Measurements from ENCODE around the gene MYO16. TPM values are rescaled to one million over a fixed set of nuclear protein-coding genes. Genes with fewer than 3 reads are reported as not detected.
"Not testable (repeated sequence)": the region's sequence is repeated elsewhere in the genome, so short reads cannot be mapped to it uniquely, and the experiment has no call there.

The MYO16 gene
- total RNA-seq, 1 donor from 2014 or later: 1.2 TPM

DNA sequence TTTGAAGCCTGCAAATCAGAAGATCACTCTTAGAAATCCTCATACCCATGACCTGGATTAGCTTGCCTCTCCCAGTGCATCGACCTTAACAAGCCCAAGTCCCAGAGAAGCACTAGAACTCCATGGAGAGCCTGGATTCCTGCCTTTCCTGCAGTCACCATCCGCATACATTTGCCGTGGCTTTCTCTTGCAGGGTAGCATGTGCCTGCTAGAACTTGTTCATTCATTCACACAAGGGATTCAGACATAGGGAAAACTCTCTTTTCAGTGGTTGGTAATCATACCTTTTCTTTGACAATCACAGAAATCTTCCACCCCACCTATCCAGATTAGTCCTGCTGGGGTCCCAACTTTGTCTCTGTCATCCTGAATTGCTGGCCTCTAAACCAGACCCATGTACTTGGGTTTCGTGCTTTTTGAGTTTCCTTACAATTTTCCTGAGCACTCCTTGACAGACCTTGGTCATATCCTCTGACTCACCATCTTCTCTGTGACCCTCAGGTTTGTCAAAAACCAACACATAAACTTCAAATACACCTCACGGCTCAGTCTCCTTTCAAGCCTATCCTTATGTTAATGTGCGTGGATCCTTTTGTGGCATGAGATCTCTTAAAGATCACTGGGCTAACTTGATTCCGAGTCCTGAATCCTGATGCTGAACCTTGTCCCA, 355.0 kb downstream of the MYO16 start:
- DNase-seq (ENCODE audit: low read depth): no peak
- TF ChIP-seq CTCF (conservative IDR thresholded peaks at IDR 0.05; ENCODE audit: low read depth, low read length): no peak
- H3K4me3 ChIP-seq (ENCODE audit: low read depth, low read length): no peak overlapping the region

DNA sequence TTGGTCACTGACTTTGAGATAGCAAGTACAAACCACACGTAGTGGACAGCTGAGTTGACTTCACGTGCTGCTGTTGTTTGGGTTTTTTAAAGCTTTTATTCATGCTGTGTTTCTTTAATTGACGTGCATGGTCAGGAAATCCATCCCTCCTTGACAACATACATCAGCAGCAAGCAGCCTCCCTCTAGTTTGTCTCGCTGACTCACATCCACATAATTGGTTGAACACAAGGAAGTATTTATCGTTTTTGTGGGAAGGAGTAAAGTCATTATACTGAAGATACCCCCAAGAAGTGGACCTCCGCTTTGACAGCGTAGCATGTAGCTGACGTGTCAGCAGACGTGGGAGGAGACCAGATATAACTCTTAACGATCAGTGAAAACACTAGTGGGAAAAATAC, 355.8 kb downstream of the MYO16 start:
- no peak overlapping the region for H3K4me3 ChIP-seq (ENCODE audit: low read depth, low read length)
- no peak for TF ChIP-seq CTCF (conservative IDR thresholded peaks at IDR 0.05; ENCODE audit: low read depth, low read length)
- DNase-seq (ENCODE audit: low read depth): no peak

DNA sequence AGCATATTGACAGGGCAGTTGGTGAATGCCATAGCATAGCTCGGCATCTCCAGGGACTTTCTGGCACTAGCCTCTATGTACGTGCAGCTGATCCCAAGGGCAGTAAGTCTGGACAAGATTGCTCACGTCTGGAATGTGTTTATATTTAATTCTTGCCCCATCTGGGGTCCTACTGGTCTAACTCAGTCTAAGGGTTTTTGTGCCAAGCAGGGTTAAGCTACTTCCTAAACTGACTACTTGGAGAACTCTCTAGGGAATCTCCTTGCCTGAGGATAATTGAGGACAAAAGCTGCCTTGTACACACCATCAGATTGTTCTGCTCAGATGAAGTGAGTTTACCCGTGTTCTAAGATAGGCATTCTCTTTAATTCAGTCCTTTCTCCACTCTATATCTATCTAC, 358.1 kb downstream of the MYO16 start:
- TF ChIP-seq CTCF (conservative IDR thresholded peaks at IDR 0.05; ENCODE audit: low read depth, low read length): no peak
- no peak for DNase-seq (ENCODE audit: low read depth)
- no peak overlapping the region for H3K4me3 ChIP-seq (ENCODE audit: low read depth, low read length)

GRCh38 chr13:108987944-108988343, 358.5 kb downstream of the MYO16 start:
- H3K4me3 ChIP-seq (ENCODE audit: low read depth, low read length): no peak overlapping the region
- no peak for DNase-seq (ENCODE audit: low read depth)
- no peak for TF ChIP-seq CTCF (conservative IDR thresholded peaks at IDR 0.05; ENCODE audit: low read depth, low read length)

DNA sequence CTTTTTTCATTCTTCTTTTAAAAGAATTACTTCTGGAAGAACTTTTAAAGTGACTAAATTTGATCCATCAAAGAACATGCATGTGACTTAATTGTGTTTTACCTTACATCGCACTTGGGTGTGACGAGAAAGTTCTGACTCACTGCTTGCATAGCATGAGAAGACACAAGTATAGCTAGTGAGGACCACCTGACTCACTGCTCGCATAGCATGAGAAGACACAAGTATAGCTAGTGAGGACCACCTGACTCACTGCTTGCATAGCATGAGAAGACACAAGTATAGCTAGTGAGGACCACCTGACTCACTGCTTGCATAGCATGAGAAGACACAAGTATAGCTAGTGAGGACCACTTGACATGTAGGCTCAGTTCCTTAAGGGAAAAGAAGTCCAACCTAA, 362.0 kb downstream of the MYO16 start:
- not testable (repeated sequence) for H3K4me3 ChIP-seq (ENCODE audit: low read depth, low read length); DNase-seq (ENCODE audit: low read depth)

DNA sequence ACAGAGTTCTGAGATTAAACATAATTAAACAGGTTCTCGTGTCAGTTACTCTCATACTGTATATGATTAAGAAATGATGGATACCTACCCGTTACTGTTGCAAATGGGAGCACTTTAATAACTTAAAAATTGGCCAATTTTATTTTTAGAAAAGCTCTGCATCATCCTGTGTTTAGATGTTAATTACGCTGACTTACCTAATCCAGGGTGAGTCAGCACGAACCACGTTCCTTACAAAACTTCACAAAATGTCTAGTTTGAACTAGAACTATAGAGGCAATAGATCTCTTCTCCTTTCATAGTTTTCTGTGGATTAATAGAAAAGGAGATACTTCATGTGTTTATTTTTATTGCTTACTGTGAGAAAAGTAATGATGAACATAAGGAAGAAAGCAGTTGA, 363.9 kb downstream of the MYO16 start:
- no peak for DNase-seq (ENCODE audit: low read depth)
- no peak for TF ChIP-seq CTCF (conservative IDR thresholded peaks at IDR 0.05; ENCODE audit: low read depth, low read length)
- H3K4me3 ChIP-seq (ENCODE audit: low read depth, low read length): no peak overlapping the region

DNA sequence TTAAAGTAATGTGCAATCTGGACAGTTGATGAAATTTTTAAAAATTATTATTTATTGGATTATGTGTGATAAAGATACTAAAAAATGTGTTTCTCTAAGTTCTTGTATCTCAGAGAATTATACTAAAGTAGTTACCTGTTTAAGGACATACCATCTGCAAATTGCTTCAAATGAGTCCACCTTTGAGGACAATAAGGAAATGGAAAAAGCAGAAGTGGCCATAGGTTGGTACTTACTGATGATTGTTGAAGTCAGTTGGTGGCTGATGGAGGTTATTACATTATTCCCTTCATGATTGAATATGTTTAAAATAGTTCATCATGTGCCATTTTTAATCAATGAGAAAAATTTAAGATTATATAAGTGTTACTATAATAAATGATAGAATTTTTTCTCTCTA, 367.0 kb downstream of the MYO16 start:
- no peak for TF ChIP-seq CTCF (conservative IDR thresholded peaks at IDR 0.05; ENCODE audit: low read depth, low read length)
- no peak overlapping the region for H3K4me3 ChIP-seq (ENCODE audit: low read depth, low read length)
- DNase-seq (ENCODE audit: low read depth): no peak
